Measurements from ENCODE around the gene SWAP70. TPM values are rescaled to one million over a fixed set of nuclear protein-coding genes. Genes with fewer than 3 reads are reported as not detected.

SWAP70 gene
- total and polyA plus RNA-seq, 9 of the 15 experiments (the other 6 are each of a cell fraction or from before 2014, with no cell fraction given) = 1.7 to 4.9 (median 3.9) TPM

DNA sequence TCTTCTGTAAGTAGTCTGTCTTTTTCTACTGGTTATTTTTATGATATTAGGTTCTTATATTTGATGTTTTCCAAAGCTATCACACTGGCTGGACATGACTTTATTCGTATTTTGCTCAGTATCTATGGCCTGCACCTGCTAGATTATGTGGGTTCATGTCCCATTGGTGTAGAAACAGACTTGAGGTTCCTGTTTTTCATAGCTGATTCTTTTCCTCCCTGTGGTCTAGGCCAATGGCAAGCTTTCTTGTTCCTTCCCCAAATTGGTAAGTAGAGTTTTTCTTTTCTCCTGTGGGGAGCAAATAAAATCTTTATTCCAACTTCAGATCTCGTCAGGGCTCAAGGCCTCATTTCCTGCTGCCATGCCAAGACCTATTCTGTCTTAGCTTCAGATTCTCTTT lies 30.2 kb upstream of the SWAP70 start:
- CTCF ChIA-PET (ENCODE audit: low intra/inter-chr PET ratio) = no interaction called here

GRCh38 chr11:9636691-9637090 lies 27.2 kb upstream of the SWAP70 start:
- H3K9ac ChIP-seq (ENCODE audit: insufficient read depth in 1 of 2, low read depth in 2 of 2, low read length in 2 of 2) = no peak overlapping the region
- ChIA-PET CTCF (ENCODE audit: low intra/inter-chr PET ratio) (no interaction called here), POLR2A (interaction anchor here (1.0 to 1.2 kb wide), 2 partner anchors 8 to 19 kb away, joined by 3 read pairs; no protein-coding TSS in a partner anchor)
- no peaks in the 10 kb centered on the region for H3K9me1 ChIP-seq (ENCODE audit: control insufficient read depth, insufficient read depth, low read length)
- no peak for FAIRE-seq
- DNase-seq (ENCODE audit: extremely low read depth in 1 of 4, low spot score in 3 of 4) = no peak
- H2AFZ ChIP-seq (ENCODE audit: low read depth, low read length) = no peak overlapping the region
- H4K20me1 ChIP-seq (replicated peaks; ENCODE audit: control insufficient read depth, insufficient read depth, low read length) = no peaks in the 10 kb centered on the region
- no peak overlapping the region for H3K4me3 ChIP-seq
- peaks cover 0 to 5% of the 10 kb centered on the region in 2 experiments; a peak in 2 of 5 replicates for H3K4me1 ChIP-seq (replicated peaks in 1 of 2; ENCODE audit: control insufficient read depth in 2 of 2, insufficient read depth in 2 of 2, low read length in 2 of 2)
- no peak overlapping the region for H3K27ac ChIP-seq (ENCODE audit: extremely low read depth, low read depth, low read length)
- ATAC-seq = no peak
- 47% methylated on average over 1 of the region's 1 CpG for WGBS (ENCODE audit: insufficient coverage, low coverage, missing lambda C conversion rate)
- no TSS peak for BruUV-seq (replicated peaks)
- intact Hi-C loops (cut with micrococcal nuclease) = no loop called here
- TF ChIP-seq SUPT5H (IDR thresholded peaks at IDR 0.05) (no peak), RCOR1 (IDR thresholded peaks at IDR 0.05; ENCODE audit: borderline replicate concordance in 1 of 2, low read depth in 2 of 2, low read length in 2 of 2) (no peak), ZBTB17 (CRISPR knock-in tag; IDR thresholded peaks at IDR 0.05) (no peak), ZNF140 (CRISPR knock-in tag; IDR thresholded peaks at IDR 0.05) (no peak), ZC3H4 (CRISPR knock-in tag; IDR thresholded peaks at IDR 0.05; ENCODE audit: borderline replicate concordance) (no peak), JUND (IDR thresholded peaks at IDR 0.05; ENCODE audit: borderline replicate concordance, low read depth, low read length) (no peak), JUND (tag; IDR thresholded peaks at IDR 0.05; ENCODE audit: borderline replicate concordance, low read depth, low read length) (no peak), ZNF212 (CRISPR knock-in tag; IDR thresholded peaks at IDR 0.05) (no peak)
- TF ChIP-seq, protein P1, sequence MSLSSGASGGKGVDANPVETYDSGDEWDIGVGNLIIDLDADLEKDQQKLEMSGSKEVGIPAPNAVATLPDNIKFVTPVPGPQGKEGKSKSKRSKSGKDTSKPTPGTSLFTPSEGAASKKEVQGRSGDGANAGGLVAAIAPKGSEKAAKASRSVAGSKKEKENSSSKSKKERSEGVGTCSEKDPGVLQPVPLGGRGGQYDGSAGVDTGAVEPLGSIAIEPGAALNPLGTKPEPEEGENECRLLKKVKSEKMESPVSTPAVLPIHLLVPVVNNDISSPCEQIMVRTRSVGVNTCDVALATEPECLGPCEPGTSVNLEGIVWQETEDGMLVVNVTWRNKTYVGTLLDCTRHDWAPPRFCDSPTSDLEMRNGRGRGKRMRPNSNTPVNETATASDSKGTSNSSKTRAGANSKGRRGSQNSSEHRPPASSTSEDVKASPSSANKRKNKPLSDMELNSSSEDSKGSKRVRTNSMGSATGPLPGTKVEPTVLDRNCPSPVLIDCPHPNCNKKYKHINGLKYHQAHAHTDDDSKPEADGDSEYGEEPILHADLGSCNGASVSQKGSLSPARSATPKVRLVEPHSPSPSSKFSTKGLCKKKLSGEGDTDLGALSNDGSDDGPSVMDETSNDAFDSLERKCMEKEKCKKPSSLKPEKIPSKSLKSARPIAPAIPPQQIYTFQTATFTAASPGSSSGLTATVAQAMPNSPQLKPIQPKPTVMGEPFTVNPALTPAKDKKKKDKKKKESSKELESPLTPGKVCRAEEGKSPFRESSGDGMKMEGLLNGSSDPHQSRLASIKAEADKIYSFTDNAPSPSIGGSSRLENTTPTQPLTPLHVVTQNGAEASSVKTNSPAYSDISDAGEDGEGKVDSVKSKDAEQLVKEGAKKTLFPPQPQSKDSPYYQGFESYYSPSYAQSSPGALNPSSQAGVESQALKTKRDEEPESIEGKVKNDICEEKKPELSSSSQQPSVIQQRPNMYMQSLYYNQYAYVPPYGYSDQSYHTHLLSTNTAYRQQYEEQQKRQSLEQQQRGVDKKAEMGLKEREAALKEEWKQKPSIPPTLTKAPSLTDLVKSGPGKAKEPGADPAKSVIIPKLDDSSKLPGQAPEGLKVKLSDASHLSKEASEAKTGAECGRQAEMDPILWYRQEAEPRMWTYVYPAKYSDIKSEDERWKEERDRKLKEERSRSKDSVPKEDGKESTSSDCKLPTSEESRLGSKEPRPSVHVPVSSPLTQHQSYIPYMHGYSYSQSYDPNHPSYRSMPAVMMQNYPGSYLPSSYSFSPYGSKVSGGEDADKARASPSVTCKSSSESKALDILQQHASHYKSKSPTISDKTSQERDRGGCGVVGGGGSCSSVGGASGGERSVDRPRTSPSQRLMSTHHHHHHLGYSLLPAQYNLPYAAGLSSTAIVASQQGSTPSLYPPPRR (CRISPR knock-in tag; IDR thresholded peaks at IDR 0.05; ENCODE audit: borderline replicate concordance) = no peak
- H3K79me2 ChIP-seq (ENCODE audit: control insufficient read depth, insufficient read depth, low read length) = no peaks in the 10 kb centered on the region
- no peaks in the 10 kb centered on the region for H3K9me3 ChIP-seq (replicated peaks; ENCODE audit: control insufficient read depth, insufficient read depth, low read depth, low read length)
- in situ Hi-C loops (cut with MboI) = no loop called here
- H3K36me3 ChIP-seq (ENCODE audit: control insufficient read depth, insufficient read depth, low read length) = no peaks in the 10 kb centered on the region
- H3K27me3 ChIP-seq (ENCODE audit: control insufficient read depth in 2 of 2, insufficient read depth in 2 of 2, low read length in 2 of 2) = no peaks in the 10 kb centered on the region
- no peak overlapping the region for H3K4me2 ChIP-seq (ENCODE audit: insufficient read depth, low read length)

More for the DNA sequence above, 30.2 kb upstream of the SWAP70 start:
- H3K27me3 ChIP-seq (ENCODE audit: control insufficient read depth in 2 of 2, insufficient read depth in 2 of 2, low read length in 2 of 2) = no peaks in the 10 kb centered on the region
- no peak overlapping the region for H3K4me2 ChIP-seq (ENCODE audit: insufficient read depth, low read length)
- no peaks in the 10 kb centered on the region; a peak in 1 of 5 replicates for H3K4me1 ChIP-seq (replicated peaks in 1 of 2; ENCODE audit: control insufficient read depth in 2 of 2, insufficient read depth in 2 of 2, low read length in 2 of 2)
- H2AFZ ChIP-seq (ENCODE audit: low read depth, low read length) = no peak overlapping the region; the same call in 1 of the 2 replicates
- no peak overlapping the region for H3K4me3 ChIP-seq
- no peaks in the 10 kb centered on the region for H4K20me1 ChIP-seq (replicated peaks; ENCODE audit: control insufficient read depth, insufficient read depth, low read length)
- TF ChIP-seq ZNF764 (CRISPR knock-in tag; IDR thresholded peaks at IDR 0.05; ENCODE audit: low read depth) = no peak
- no peak for TF ChIP-seq TAF9B (IDR thresholded peaks at IDR 0.05; ENCODE audit: partially characterized antibody)
- no peak for TF ChIP-seq MAZ (CRISPR knock-in tag; conservative IDR thresholded peaks at IDR 0.05 in 1 of 2, IDR thresholded peaks at IDR 0.05 in 1 of 2)
- no peak for ATAC-seq
- in situ Hi-C loops (cut with MboI) = no loop called here
- H3K9ac ChIP-seq (ENCODE audit: insufficient read depth in 1 of 2, low read depth in 2 of 2, low read length in 2 of 2) = no peak overlapping the region
- BruUV-seq (replicated peaks) = no TSS peak
- no peaks in the 10 kb centered on the region for H3K79me2 ChIP-seq (ENCODE audit: control insufficient read depth, insufficient read depth, low read length)
- H3K36me3 ChIP-seq (ENCODE audit: control insufficient read depth, insufficient read depth, low read length) = no peaks in the 10 kb centered on the region
- DNase-seq (ENCODE audit: extremely low read depth in 1 of 4, low spot score in 3 of 4) = no peak
- peak; percentile 55 for FAIRE-seq
- POLR2A ChIA-PET = no interaction called here
- H3K9me3 ChIP-seq (replicated peaks; ENCODE audit: control insufficient read depth, insufficient read depth, low read depth, low read length) = no peaks in the 10 kb centered on the region
- H3K9me1 ChIP-seq (ENCODE audit: control insufficient read depth, insufficient read depth, low read length) = no peaks in the 10 kb centered on the region
- intact Hi-C loops (cut with micrococcal nuclease) = no loop called here
- no peak overlapping the region for H3K27ac ChIP-seq (ENCODE audit: extremely low read depth, low read depth, low read length)
- WGBS (ENCODE audit: insufficient coverage, low coverage, missing lambda C conversion rate) = 13% methylated on average over 2 of the region's 2 CpGs

Measured in K562 (cell line).